Stomach (tissue), 4 donors: ENCODE measurements around the gene NR4A2.

Experiments
- CTCF ChIP-seq, 7 experiments: fragments of 450-650 bp in 4 of 7; fragments of 200-600 bp in 3 of 7; sonication (generic) in 3 of 7; IDR thresholded peaks; one replicate each; pipeline ENCODE4 v1.5.1; 2016 to 2019; ENCODE audit warnings: antibody characterized with exemption in 7 of 7, control low read depth in 2 of 7, mild to moderate bottlenecking in 1 of 7
- POLR2A ChIP-seq, 4 donors: fragments of 450-650 bp; IDR thresholded peaks; one replicate each; pipeline ENCODE4 v1.6.1; 2016; ENCODE audit warnings: antibody characterized with exemption in 4 of 4, control low read depth in 2 of 4, mild to moderate bottlenecking in 1 of 4, moderate library complexity in 1 of 4
- POLR2AphosphoS5 ChIP-seq, 3 donors: sonication (generic); formaldehyde crosslinking; IDR thresholded peaks; one replicate each; pipeline ENCODE4 v1.6.1; 2016; ENCODE audit warnings: antibody characterized with exemption in 3 of 3

DNA sequence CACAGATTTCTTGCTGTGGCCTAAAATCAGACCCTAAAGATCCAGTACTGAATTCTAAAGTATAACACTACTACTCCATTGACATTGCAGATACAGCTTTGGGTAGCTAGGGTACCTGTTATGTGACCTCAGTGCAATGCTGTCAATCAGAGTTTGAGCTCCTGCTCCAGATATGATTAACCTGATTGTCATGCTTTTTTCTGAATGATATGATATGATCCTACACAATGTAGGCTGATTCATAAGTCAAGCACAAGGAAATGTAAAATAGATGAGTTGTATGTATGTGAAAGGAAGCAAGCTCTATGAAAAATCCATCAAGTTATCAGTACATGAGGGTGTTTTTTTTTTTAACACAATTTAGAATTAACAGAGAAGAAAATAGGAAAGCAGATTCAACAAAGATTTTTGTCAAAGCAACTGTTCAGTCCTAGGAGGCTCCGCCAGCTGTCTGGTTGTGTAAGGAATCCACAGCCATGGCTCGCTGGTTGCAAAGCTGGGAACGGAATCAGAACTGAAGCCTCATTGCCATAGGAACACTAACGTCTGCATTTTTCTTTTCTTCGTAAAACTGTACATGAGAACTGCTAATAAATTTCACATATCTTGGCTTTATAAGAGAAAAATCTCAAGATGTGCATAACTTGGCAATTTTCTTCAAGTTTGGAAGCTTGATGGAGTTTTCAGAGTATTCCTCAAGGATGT, 52.9 kb downstream of the NR4A2 start:
- TF ChIP-seq CTCF (IDR thresholded peaks at IDR 0.05): no peak
- TF ChIP-seq POLR2A (IDR thresholded peaks at IDR 0.05): no peak
- no peak for TF ChIP-seq POLR2AphosphoS5 (IDR thresholded peaks at IDR 0.05)
